HUES48 (cell line): ENCODE measurements around the gene CCDC15.
"Not testable (repeated sequence)": the region's sequence is repeated elsewhere in the genome, so short reads cannot be mapped to it uniquely, and the experiment has no call there.

Experiments used
- H3K27ac ChIP-seq: one replicate; pipeline ENCODE4 v1.7.0; 2013; ENCODE audit warnings: low read depth, low read length, inconsistent platforms
- H3K27me3 ChIP-seq: 2 replicates; pipeline ENCODE4 v1.6.1; 2013; ENCODE audit warnings: mild to moderate bottlenecking, low read length; ENCODE audit not compliant: control insufficient read depth, insufficient read depth
- H3K36me3 ChIP-seq: 2 replicates; pipeline ENCODE4 v1.6.1; 2013; ENCODE audit warnings: low read length; ENCODE audit not compliant: control insufficient read depth, insufficient read depth
- H3K4me1 ChIP-seq: 2 replicates; pipeline ENCODE4 v1.6.1; 2013; ENCODE audit warnings: mild to moderate bottlenecking, low read length; ENCODE audit not compliant: control insufficient read depth, insufficient read depth
- H3K4me3 ChIP-seq: 2 replicates; pipeline ENCODE4 v1.5.1; 2013; ENCODE audit warnings: mild to moderate bottlenecking, low read depth, low read length
- H3K9ac ChIP-seq: 2 replicates; pipeline ENCODE4 v1.6.1; 2013; ENCODE audit warnings: mild to moderate bottlenecking, low read depth, low read length, moderate library complexity
- H3K9me3 ChIP-seq: 2 replicates; pipeline ENCODE4 v1.6.1; 2013; ENCODE audit warnings: low read length; ENCODE audit not compliant: control insufficient read depth, insufficient read depth

The CCDC15 gene

GRCh38 chr11:125083312-125084056 is 129.5 kb downstream of the CCDC15 start:
- Histone ChIP-seq H3K36me3 (no peaks in the 10 kb centered on the region), H3K4me3 (no peak overlapping the region), H3K9me3 (no peaks in the 10 kb centered on the region), H3K27ac (no peak overlapping the region), H3K9ac (no peak overlapping the region), H3K4me1 (no peaks in the 10 kb centered on the region; the same call in 1 of the 2 replicates), H3K27me3 (no peaks in the 10 kb centered on the region)

GRCh38 chr11:125084057-125084416 is 130.0 kb downstream of the CCDC15 start:
- no peaks in the 10 kb centered on the region; the same call in 1 of the 2 replicates for H3K4me1 ChIP-seq
- H3K27ac ChIP-seq, result no peak overlapping the region
- no peaks in the 10 kb centered on the region for H3K36me3 ChIP-seq
- H3K27me3 ChIP-seq, result no peaks in the 10 kb centered on the region
- H3K9me3 ChIP-seq, result no peaks in the 10 kb centered on the region
- H3K9ac ChIP-seq, result no peak overlapping the region
- H3K4me3 ChIP-seq, result no peak overlapping the region

GRCh38 chr11:125084761-125085231 is 130.8 kb downstream of the CCDC15 start:
- Histone ChIP-seq H3K9ac (no peak overlapping the region), H3K4me3 (no peak overlapping the region), H3K27ac (no peak overlapping the region), H3K36me3 (no peaks in the 10 kb centered on the region), H3K27me3 (no peaks in the 10 kb centered on the region), H3K4me1 (no peaks in the 10 kb centered on the region; the same call in 1 of the 2 replicates), H3K9me3 (no peaks in the 10 kb centered on the region)

GRCh38 chr11:125085301-125086081 is 131.5 kb downstream of the CCDC15 start:
- no peaks in the 10 kb centered on the region; the same call in 1 of the 2 replicates for H3K4me1 ChIP-seq
- H3K27ac ChIP-seq, result no peak overlapping the region
- no peak overlapping the region for H3K4me3 ChIP-seq
- no peaks in the 10 kb centered on the region for H3K9me3 ChIP-seq
- H3K27me3 ChIP-seq, result no peaks in the 10 kb centered on the region
- H3K9ac ChIP-seq, result no peak overlapping the region
- no peaks in the 10 kb centered on the region for H3K36me3 ChIP-seq

GRCh38 chr11:125086633-125087296 is 132.8 kb downstream of the CCDC15 start:
- Histone ChIP-seq H3K4me3 (no peak overlapping the region), H3K9me3 (no peaks in the 10 kb centered on the region), H3K27ac (no peak overlapping the region), H3K36me3 (no peaks in the 10 kb centered on the region), H3K4me1 (peaks cover 5% of the 10 kb centered on the region), H3K27me3 (no peaks in the 10 kb centered on the region), H3K9ac (no peak overlapping the region)

GRCh38 chr11:125088123-125088522 is 134.1 kb downstream of the CCDC15 start:
- no peaks in the 10 kb centered on the region for H3K36me3 ChIP-seq
- no peak overlapping the region for H3K27ac ChIP-seq
- H3K9ac ChIP-seq, result no peak overlapping the region
- H3K9me3 ChIP-seq, result no peaks in the 10 kb centered on the region
- H3K27me3 ChIP-seq, result no peaks in the 10 kb centered on the region
- no peak overlapping the region for H3K4me3 ChIP-seq
- peaks cover 17% of the 10 kb centered on the region for H3K4me1 ChIP-seq

- no peaks in the 10 kb centered on the region for H3K27me3 ChIP-seq
- no peaks in the 10 kb centered on the region for H3K9me3 ChIP-seq
- H3K27ac ChIP-seq, result no peak overlapping the region
- peaks cover 17% of the 10 kb centered on the region for H3K4me1 ChIP-seq
- no peak overlapping the region for H3K4me3 ChIP-seq
- H3K9ac ChIP-seq, result no peak overlapping the region
- H3K36me3 ChIP-seq, result no peaks in the 10 kb centered on the region
Observed at GRCh38 chr11:125088576-125089455, 134.8 kb downstream of the CCDC15 start.

- H3K9ac ChIP-seq, H3K27ac ChIP-seq, H3K9me3 ChIP-seq, H3K27me3 ChIP-seq, H3K36me3 ChIP-seq, H3K4me3 ChIP-seq: not testable (repeated sequence)
- peaks cover 17% of the 10 kb centered on the region for H3K4me1 ChIP-seq
Observed at GRCh38 chr11:125089481-125089880, 135.5 kb downstream of the CCDC15 start.

GRCh38 chr11:125090151-125090550 is 136.1 kb downstream of the CCDC15 start:
- H3K9ac ChIP-seq, H3K4me3 ChIP-seq, H3K27me3 ChIP-seq, H3K36me3 ChIP-seq, H3K27ac ChIP-seq, H3K9me3 ChIP-seq: not testable (repeated sequence)
- H3K4me1 ChIP-seq, result peaks cover 24% of the 10 kb centered on the region

- H3K4me1 ChIP-seq, result peaks cover 24% of the 10 kb centered on the region
- no peaks in the 10 kb centered on the region for H3K27me3 ChIP-seq
- H3K27ac ChIP-seq, result no peak overlapping the region
- H3K36me3 ChIP-seq, result peaks cover 8% of the 10 kb centered on the region; the same call in 1 of the 2 replicates
- H3K4me3 ChIP-seq, result no peak overlapping the region
- no peak overlapping the region for H3K9ac ChIP-seq
- no peaks in the 10 kb centered on the region for H3K9me3 ChIP-seq
Observed at GRCh38 chr11:125090816-125091215, 136.8 kb downstream of the CCDC15 start.
